ENCODE measurements around the gene ABCB8. TPM values are rescaled to one million over a fixed set of nuclear protein-coding genes. Genes with fewer than 3 reads are reported as not detected.

The ABCB8 gene
- total and polyA plus RNA-seq, 2 of the 8 experiments (the other 6 are each of a cell fraction or from before 2014, with no cell fraction given), result 17.7 to 27.0 TPM

DNA sequence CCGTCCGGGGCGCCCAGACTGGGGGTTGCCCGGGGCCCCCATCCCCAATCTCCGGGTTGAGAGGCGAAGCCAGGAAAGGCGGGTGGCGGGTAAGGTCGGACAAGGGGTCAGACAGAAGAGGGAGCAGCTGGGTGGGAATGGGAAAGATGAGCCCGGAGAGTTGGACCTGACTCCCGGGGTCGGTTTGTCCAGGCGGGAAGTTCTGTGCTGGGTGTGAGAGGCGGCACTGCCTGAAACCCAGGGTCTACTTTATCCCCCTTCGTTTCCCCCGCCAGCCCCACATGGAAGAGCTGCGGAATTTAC is 31.8 kb downstream of the ABCB8 start (continued):
- TF ChIP-seq, protein P1, sequence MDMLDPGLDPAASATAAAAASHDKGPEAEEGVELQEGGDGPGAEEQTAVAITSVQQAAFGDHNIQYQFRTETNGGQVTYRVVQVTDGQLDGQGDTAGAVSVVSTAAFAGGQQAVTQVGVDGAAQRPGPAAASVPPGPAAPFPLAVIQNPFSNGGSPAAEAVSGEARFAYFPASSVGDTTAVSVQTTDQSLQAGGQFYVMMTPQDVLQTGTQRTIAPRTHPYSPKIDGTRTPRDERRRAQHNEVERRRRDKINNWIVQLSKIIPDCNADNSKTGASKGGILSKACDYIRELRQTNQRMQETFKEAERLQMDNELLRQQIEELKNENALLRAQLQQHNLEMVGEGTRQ (IDR thresholded peaks at IDR 0.05; ENCODE audit: low read length), result no peak
- TF ChIP-seq KDM1A (IDR thresholded peaks at IDR 0.05; ENCODE audit: borderline replicate concordance, low read length) (no peak), HDAC6 (IDR thresholded peaks at IDR 0.05; ENCODE audit: low read depth, low read length) (no peak)
